BLaER1 (cell line): ENCODE results near the gene UNC45B.

Source experiments
- H3K27ac ChIP-seq: shearing (Covaris generic); formaldehyde crosslinking; 2 replicates; pipeline ENCODE4 v1.8.1; 2022
- H3K27me3 ChIP-seq: shearing (Covaris generic); formaldehyde crosslinking; 2 replicates; pipeline ENCODE4 v1.8.1; 2022
- H3K36me3 ChIP-seq: shearing (Covaris generic); formaldehyde crosslinking; 2 replicates; pipeline ENCODE4 v1.8.1; 2022
- H3K4me1 ChIP-seq: shearing (Covaris generic); formaldehyde crosslinking; 2 replicates; pipeline ENCODE4 v1.8.1; 2022
- H3K4me2 ChIP-seq: shearing (Covaris generic); formaldehyde crosslinking; 2 replicates; pipeline ENCODE4 v1.8.1; 2022
- H3K4me3 ChIP-seq: shearing (Covaris generic); formaldehyde crosslinking; 2 replicates; pipeline ENCODE4 v1.8.1; 2022
- H3K9ac ChIP-seq: shearing (Covaris generic); formaldehyde crosslinking; 2 replicates; pipeline ENCODE4 v1.8.1; 2022
- H3K9me3 ChIP-seq: shearing (Covaris generic); formaldehyde crosslinking; 2 replicates; pipeline ENCODE4 v1.8.1; 2022
- H4K20me1 ChIP-seq: shearing (Covaris generic); formaldehyde crosslinking; 2 replicates; pipeline ENCODE4 v1.8.1; 2022
- Cebpa-rat ChIP-seq: shearing (Covaris generic); IDR thresholded peaks from 2 replicates; pipeline ENCODE4 v1.8.1; 2022

Gene UNC45B

DNA sequence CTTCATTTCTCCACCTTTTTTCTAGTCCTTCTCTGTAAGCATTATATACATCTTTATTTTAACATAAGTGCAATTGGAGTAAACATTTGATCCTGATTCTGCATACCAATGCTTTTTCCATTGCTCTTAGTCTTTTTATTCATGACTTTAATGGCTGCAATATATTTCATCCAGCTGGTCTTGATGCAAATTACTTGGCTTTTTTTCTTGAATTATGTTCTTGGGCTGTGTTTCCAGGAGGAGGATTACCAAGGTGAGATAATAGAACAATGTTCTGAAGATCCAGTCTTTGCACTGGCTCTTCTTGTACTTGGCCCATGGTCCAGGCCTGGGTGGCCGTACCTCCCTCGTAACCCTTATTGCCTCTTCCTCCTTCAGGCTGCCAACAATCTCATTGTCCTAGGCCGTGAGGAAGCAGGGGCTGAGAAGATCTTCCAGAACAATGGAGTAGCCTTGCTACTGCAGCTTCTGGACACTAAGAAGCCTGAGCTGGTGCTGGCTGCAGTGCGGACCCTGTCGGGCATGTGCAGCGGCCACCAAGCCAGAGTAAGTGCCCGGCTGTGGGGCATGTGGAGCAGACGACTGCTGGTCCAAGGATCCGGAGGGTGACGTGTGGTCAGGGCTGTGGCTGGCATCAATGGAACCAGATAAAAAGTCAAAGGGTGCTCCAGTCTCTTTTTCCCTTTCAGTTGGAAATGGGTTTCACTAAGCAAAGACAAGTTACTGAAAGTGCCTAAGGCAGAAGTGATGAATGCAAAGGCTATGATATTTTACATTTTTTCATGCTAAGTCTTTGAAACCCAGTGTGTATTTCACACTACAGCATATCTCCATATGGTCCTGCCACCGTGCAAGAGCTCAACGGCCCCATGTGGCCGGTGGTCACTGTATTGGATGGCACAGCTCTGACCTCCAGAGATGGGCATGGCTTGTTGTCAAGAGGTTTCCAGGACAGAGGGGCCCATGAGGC is 6.9 kb downstream of the UNC45B start:
- Histone ChIP-seq H3K9ac (no peak overlapping the region), H3K36me3 (no peaks in the 10 kb centered on the region), H3K4me2 (no peak overlapping the region), H3K27me3 (no peaks in the 10 kb centered on the region; the same call in 1 of the 2 replicates), H3K4me3 (no peak overlapping the region), H3K4me1 (no peaks in the 10 kb centered on the region), H3K27ac (no peak overlapping the region), H4K20me1 (no peaks in the 10 kb centered on the region), H3K9me3 (no peaks in the 10 kb centered on the region)
- TF ChIP-seq Cebpa-rat, result no peak

GRCh38 chr17:35155246-35155645 is 7.6 kb downstream of the UNC45B start:
- H3K4me1 ChIP-seq, result no peaks in the 10 kb centered on the region

GRCh38 chr17:35159940-35160339 is 12.3 kb downstream of the UNC45B start:
- no peaks in the 10 kb centered on the region for H3K9me3 ChIP-seq
- no peaks in the 10 kb centered on the region for H3K36me3 ChIP-seq
- H3K27ac ChIP-seq, result no peak overlapping the region
- H3K4me1 ChIP-seq, result no peaks in the 10 kb centered on the region
- H3K4me3 ChIP-seq, result no peak overlapping the region
- no peaks in the 10 kb centered on the region for H4K20me1 ChIP-seq
- no peaks in the 10 kb centered on the region for H3K27me3 ChIP-seq
- no peak for TF ChIP-seq Cebpa-rat
- H3K4me2 ChIP-seq, result no peak overlapping the region
- no peak overlapping the region for H3K9ac ChIP-seq

More at GRCh38 chr17:35155246-35155645, 7.6 kb downstream of the UNC45B start:
- TF ChIP-seq Cebpa-rat, result no peak
- no peak overlapping the region for H3K27ac ChIP-seq
- no peak overlapping the region for H3K4me3 ChIP-seq
- H3K27me3 ChIP-seq, result no peaks in the 10 kb centered on the region; the same call in 1 of the 2 replicates
- no peaks in the 10 kb centered on the region for H4K20me1 ChIP-seq
- H3K9me3 ChIP-seq, result no peaks in the 10 kb centered on the region
- no peak overlapping the region for H3K4me2 ChIP-seq
- H3K9ac ChIP-seq, result no peak overlapping the region
- no peaks in the 10 kb centered on the region for H3K36me3 ChIP-seq

- no peaks in the 10 kb centered on the region for H3K27me3 ChIP-seq
Observed at GRCh38 chr17:35160354-35161201, 13.0 kb downstream of the UNC45B start.

GRCh38 chr17:35161281-35161761 is 13.7 kb downstream of the UNC45B start:
- H3K9me3 ChIP-seq, result no peaks in the 10 kb centered on the region
- H3K4me1 ChIP-seq, result no peaks in the 10 kb centered on the region
- H3K4me2 ChIP-seq, result no peak overlapping the region
- H3K27ac ChIP-seq, result no peak overlapping the region
- no peak for TF ChIP-seq Cebpa-rat
- H3K9ac ChIP-seq, result no peak overlapping the region
- H3K36me3 ChIP-seq, result no peaks in the 10 kb centered on the region
- no peaks in the 10 kb centered on the region for H4K20me1 ChIP-seq
- H3K4me3 ChIP-seq, result no peak overlapping the region
- H3K27me3 ChIP-seq, result no peaks in the 10 kb centered on the region

More at GRCh38 chr17:35160354-35161201, 13.0 kb downstream of the UNC45B start:
- Histone ChIP-seq H3K4me2 (no peak overlapping the region), H4K20me1 (no peaks in the 10 kb centered on the region), H3K9ac (no peak overlapping the region), H3K4me1 (no peaks in the 10 kb centered on the region), H3K9me3 (no peaks in the 10 kb centered on the region), H3K27ac (no peak overlapping the region), H3K4me3 (no peak overlapping the region), H3K36me3 (no peaks in the 10 kb centered on the region)
- no peak for TF ChIP-seq Cebpa-rat

GRCh38 chr17:35162755-35163154 is 15.1 kb downstream of the UNC45B start:
- H4K20me1 ChIP-seq, result no peaks in the 10 kb centered on the region
- H3K36me3 ChIP-seq, result no peaks in the 10 kb centered on the region
- TF ChIP-seq Cebpa-rat, result no peak
- H3K27ac ChIP-seq, result no peak overlapping the region
- H3K4me2 ChIP-seq, result no peak overlapping the region
- no peaks in the 10 kb centered on the region for H3K4me1 ChIP-seq
- H3K9ac ChIP-seq, result no peak overlapping the region
- H3K4me3 ChIP-seq, result no peak overlapping the region
- H3K9me3 ChIP-seq, result no peaks in the 10 kb centered on the region
- no peaks in the 10 kb centered on the region for H3K27me3 ChIP-seq

DNA sequence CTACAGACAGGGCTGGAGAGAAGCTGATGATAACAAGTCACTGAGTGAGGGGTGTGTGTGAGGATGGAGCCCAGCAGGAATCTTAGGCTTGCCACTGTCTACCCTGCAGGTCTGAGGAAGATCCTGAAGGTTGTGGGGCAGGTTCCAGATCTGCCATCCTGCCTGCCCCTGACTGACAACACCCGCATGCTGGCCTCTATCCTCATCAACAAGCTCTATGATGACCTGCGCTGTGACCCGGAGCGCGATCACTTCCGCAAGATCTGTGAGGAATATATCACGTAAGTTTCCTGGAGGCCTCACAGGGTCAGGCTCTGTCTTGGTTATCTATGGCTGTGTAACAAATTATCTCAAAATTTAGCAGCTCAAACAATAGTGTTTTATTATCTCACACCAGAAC is 16.3 kb downstream of the UNC45B start:
- Histone ChIP-seq H3K4me1 (no peaks in the 10 kb centered on the region), H3K4me3 (no peak overlapping the region), H3K36me3 (no peaks in the 10 kb centered on the region), H3K27ac (no peak overlapping the region), H4K20me1 (no peaks in the 10 kb centered on the region), H3K4me2 (no peak overlapping the region), H3K27me3 (no peaks in the 10 kb centered on the region), H3K9ac (no peak overlapping the region), H3K9me3 (no peaks in the 10 kb centered on the region)
- TF ChIP-seq Cebpa-rat, result no peak

DNA sequence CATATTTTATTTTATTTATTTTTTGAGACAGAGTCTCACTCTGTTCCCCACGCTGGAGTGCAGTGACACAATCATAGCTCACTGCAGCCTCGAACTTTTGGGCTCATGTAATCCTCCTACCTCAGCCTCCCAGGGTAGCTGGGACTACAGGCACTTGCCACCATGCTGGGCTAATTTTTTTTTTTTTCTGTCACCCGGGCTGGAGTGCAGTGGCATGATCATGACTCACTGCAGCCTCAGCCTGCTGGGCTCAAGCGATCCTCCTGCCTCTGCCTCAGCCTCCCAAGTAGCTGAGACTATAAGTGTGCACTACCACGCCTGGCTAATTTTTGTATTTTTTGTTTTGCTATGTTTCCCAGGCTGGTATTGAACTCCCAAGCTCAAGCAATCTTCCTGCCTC is 17.1 kb downstream of the UNC45B start:
- no peak overlapping the region for H3K9ac ChIP-seq
- H4K20me1 ChIP-seq, result no peaks in the 10 kb centered on the region
- no peaks in the 10 kb centered on the region for H3K4me1 ChIP-seq
- H3K36me3 ChIP-seq, result no peaks in the 10 kb centered on the region
- no peaks in the 10 kb centered on the region for H3K9me3 ChIP-seq
- H3K27me3 ChIP-seq, result no peaks in the 10 kb centered on the region
- H3K4me2 ChIP-seq, result no peak overlapping the region
- no peak overlapping the region for H3K4me3 ChIP-seq
- no peak for TF ChIP-seq Cebpa-rat
- H3K27ac ChIP-seq, result no peak overlapping the region

DNA sequence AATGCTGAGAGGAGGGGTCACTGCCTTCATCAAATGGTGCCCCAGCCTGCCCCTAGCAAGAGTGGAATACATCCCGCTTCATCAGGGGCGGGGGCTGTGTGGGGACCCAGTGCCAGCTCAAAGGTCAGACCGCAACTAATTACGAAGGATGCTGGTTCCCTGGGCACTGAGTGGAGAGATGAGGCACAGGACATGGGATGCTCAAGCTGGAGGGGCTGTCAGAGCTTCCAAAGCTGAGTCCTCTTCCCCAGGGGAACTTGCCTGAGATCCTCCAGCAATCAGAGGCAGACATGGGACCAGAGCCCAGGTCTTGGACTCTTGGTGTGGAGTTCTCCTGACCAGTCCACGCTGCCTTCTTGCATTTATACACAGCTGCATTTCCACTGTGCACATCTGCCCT is 18.9 kb downstream of the UNC45B start:
- Histone ChIP-seq H3K4me2 (no peak overlapping the region), H3K27ac (no peak overlapping the region), H3K4me3 (no peak overlapping the region), H3K9ac (no peak overlapping the region), H3K36me3 (no peaks in the 10 kb centered on the region), H4K20me1 (no peaks in the 10 kb centered on the region), H3K4me1 (no peaks in the 10 kb centered on the region), H3K9me3 (no peaks in the 10 kb centered on the region), H3K27me3 (no peaks in the 10 kb centered on the region)
- TF ChIP-seq Cebpa-rat, result no peak

DNA sequence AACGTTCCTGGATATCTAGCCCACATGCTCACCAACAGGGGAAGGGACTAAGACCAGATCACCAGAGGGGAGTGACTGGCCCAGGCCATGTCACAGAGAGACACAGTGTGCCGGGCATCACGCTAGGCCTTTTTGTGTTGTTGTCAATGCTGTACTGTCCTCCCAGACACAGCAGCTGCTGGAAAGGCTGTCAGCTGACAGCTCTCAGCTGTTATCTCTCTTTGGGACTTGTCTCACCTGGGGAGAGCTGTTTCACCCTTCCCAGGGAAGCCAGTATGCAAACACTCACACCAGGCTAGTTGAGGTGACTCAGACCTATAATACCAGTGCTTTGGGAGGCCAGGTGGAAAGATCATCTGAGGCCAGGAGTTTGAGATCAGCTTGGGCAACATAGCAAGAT is 19.4 kb downstream of the UNC45B start:
- Histone ChIP-seq H3K4me1 (no peaks in the 10 kb centered on the region), H3K27ac (no peak overlapping the region), H3K4me3 (no peak overlapping the region), H3K9ac (no peak overlapping the region), H4K20me1 (no peaks in the 10 kb centered on the region), H3K4me2 (no peak overlapping the region), H3K27me3 (no peaks in the 10 kb centered on the region), H3K9me3 (no peaks in the 10 kb centered on the region), H3K36me3 (no peaks in the 10 kb centered on the region)
- TF ChIP-seq Cebpa-rat, result no peak
